Spinal cord (tissue), 10 donors: Measurements from ENCODE around the gene GMEB1. TPM values are rescaled to one million over a fixed set of nuclear protein-coding genes. Genes with fewer than 3 reads are reported as not detected.
"Not testable (repeated sequence)": the region's sequence is repeated elsewhere in the genome, so short reads cannot be mapped to it uniquely, and the experiment has no call there.

Source experiments
- DNase-seq, 6 donors: peaks; one replicate each; pipeline versions ENCODE4 v3.0.0 to v3.0.0-alpha.2; 2013 to 2015; ENCODE audit warnings: low spot score in 6 of 6, low read depth in 4 of 6
- H3K27ac ChIP-seq: one replicate; pipeline ENCODE4 v1.5.1; 2013; ENCODE audit warnings: low read depth, low read length, control low read depth
- H3K27me3 ChIP-seq: one replicate; pipeline ENCODE4 v1.6.1; 2013; ENCODE audit warnings: low read length; ENCODE audit not compliant: control insufficient read depth, insufficient read depth
- H3K36me3 ChIP-seq: one replicate; pipeline ENCODE4 v1.6.1; 2013; ENCODE audit warnings: low read length; ENCODE audit not compliant: control insufficient read depth, insufficient read depth
- H3K4me1 ChIP-seq: one replicate; pipeline ENCODE4 v1.6.1; 2013; ENCODE audit warnings: low read length; ENCODE audit not compliant: control insufficient read depth, insufficient read depth
- H3K4me3 ChIP-seq: one replicate; pipeline ENCODE4 v1.5.1; 2013; ENCODE audit warnings: low read depth, low read length, control low read depth
- H3K9me3 ChIP-seq: one replicate; pipeline ENCODE4 v1.6.1; 2013; ENCODE audit warnings: low read length; ENCODE audit not compliant: control insufficient read depth, insufficient read depth
- WGBS: methylation state at CpG from one replicate; pipeline ENCODE4 v1.1.5; 2013; ENCODE audit warnings: missing lambda C conversion rate; ENCODE audit not compliant: insufficient coverage; 5-methylcytosine and 5-hydroxymethylcytosine counted together
- polyA plus RNA-seq, 2 donors: library from polyadenylated mRNA; unstranded; fragments of 120-200 nt; gene quantifications; one replicate each; pipeline ENCODE4 v1.2.1, GENCODE V29; 2013; ENCODE audit not compliant: insufficient read length in 2 of 2
- total RNA-seq, 2 donors: library from RNA; depleted of rRNA in 1 of 2; stranded (reverse); fragments of 120-200 nt in 1 of 2; fragments of >200 nt in 1 of 2; gene quantifications; one replicate each; pipeline versions ENCODE4 v1.2.3 to v1.2.4, GENCODE V29; 2013 to 2014
- donor health status: healthy.

GMEB1 gene
- total and polyA plus RNA-seq, 4 donors: 7.3 to 12.7 (median 10.3) TPM

DNA sequence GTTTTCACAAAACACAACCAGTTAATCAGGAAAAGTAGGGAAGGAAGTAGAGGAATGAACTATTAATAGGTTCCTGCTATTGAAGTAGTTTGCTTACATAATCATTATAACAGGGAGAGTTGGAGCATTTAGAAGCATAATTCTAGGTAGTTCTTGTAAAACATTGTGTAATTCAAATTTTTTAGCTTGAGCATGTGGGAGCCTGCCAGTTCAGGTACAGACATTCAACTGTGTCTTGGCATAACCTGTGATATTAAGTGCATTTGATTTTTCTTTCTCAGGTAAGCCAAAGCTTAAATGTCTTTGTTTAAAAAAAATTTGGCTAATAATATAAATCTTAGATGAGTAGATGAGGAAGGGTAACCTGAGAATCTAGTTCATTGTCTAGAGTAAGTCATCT, 71.5 kb downstream of the GMEB1 start:
- Histone ChIP-seq H3K4me3 (no peak overlapping the region), H3K27ac (no peak overlapping the region), H3K4me1 (peaks cover 10% of the 10 kb centered on the region), H3K9me3 (no peaks in the 10 kb centered on the region), H3K27me3 (no peaks in the 10 kb centered on the region), H3K36me3 (peaks cover 45% of the 10 kb centered on the region)
- no peak for DNase-seq

DNA sequence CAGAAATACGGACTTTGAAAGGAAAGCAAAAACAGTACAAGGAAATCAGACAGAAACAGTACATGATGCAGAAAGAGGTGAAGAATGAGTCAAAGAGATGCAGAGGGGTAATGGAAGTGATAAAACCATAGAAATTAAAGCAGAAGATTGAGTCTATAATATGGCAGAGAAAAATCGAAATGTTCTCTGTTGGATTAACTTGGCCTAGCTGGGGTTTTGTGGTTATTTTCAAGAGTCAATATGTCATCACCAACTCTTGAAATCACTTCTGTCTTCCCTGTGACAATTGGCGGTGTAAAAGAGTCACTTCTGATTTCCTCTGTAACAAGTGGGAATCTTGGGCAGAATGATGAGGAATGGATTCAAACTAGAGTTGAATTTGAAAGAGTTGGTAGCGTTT, 75.6 kb downstream of the GMEB1 start:
- peaks cover 68% of the 10 kb centered on the region for H3K36me3 ChIP-seq
- no peaks in the 10 kb centered on the region for H3K9me3 ChIP-seq
- H3K27ac ChIP-seq: no peak overlapping the region
- H3K4me1 ChIP-seq: peaks cover 15% of the 10 kb centered on the region
- H3K27me3 ChIP-seq: no peaks in the 10 kb centered on the region
- no peak for DNase-seq
- H3K4me3 ChIP-seq: no peak overlapping the region
- WGBS: 91% methylated on average over 2 of the region's 4 CpGs

DNA sequence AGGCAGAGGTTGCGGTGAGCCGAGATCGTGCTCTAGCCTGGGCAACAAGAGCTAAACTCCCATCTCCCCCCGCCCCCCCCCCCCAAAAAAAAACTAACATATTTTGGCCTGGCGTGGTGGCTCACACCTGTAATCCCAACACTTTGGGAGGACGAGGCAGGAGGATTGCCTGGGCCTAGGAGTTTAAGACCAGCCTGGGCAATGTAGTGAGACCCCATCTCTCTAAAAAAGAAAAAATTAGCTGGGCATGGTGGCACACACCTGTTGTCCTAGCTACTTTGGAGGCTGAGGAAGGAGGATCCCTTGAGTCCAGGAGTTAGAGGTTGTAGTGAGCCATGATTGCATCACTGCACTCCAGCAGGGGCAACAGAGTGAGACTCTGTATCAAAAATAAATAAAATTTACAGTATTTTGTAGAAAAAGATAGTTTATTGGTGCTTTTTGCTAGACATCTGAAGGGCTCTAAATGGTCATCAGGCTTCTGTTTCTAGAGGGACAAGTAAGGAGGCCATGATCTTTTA, 77.1 kb downstream of the GMEB1 start:
- H3K27ac ChIP-seq: no peak overlapping the region
- no peak for DNase-seq
- no peaks in the 10 kb centered on the region for H3K27me3 ChIP-seq
- no peak overlapping the region for H3K4me3 ChIP-seq
- H3K36me3 ChIP-seq: peaks cover 63% of the 10 kb centered on the region
- peaks cover 16% of the 10 kb centered on the region for H3K4me1 ChIP-seq
- no CpG with 5 or more reads among the region's 6 CpGs for WGBS
- no peaks in the 10 kb centered on the region for H3K9me3 ChIP-seq

DNA sequence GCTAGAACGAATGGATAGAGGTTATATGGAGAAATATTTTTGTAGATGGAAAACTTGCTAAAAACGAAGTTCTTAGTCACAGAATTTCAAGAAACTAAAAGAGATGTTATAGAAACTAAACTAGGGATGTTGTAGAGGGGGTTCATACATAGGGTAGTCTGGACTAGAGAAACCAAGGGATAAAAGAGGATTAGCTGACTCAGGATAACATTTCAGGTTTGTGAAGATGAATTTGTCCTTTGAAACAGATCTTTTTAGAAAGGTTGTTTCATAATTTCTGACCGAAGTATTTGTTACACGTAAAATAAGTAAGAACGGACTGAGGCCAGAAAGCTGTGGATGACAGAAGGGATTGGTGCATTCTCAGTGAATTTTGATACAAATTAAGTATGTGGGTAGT, 81.7 kb downstream of the GMEB1 start:
- DNase-seq: no peak
- no peak overlapping the region for H3K4me3 ChIP-seq
- peaks cover 23% of the 10 kb centered on the region for H3K4me1 ChIP-seq
- H3K9me3 ChIP-seq: no peaks in the 10 kb centered on the region
- H3K27ac ChIP-seq: no peak overlapping the region
- no peaks in the 10 kb centered on the region for H3K27me3 ChIP-seq
- H3K36me3 ChIP-seq: peaks cover 39% of the 10 kb centered on the region
- no CpG with 5 or more reads among the region's 5 CpGs for WGBS

DNA sequence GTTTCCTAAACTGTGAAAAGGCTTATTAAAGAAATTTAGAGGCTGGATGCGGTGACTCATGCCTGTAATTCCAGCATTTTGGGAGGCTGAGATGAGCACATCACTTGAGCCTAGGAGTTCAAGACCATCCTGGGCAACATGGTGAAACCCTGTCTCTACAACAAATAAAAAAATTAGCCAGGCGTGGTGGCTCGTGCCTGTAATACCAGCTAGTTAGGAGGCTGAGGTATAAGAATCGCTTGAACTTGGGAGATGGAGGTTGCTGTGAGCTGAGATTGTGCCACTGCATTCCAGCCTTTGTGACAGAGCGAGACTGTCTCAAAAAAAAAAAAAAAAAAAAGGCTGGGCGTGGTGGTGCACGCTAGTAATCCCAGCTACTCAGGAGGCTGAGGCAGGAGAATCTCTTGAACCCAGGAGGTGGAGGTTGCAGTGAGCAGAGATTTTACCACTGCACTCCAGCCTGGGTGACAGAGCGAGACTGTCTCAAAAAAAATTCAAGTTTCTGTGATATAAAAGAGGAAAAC, 82.2 kb downstream of the GMEB1 start:
- not testable (repeated sequence) for H3K27ac ChIP-seq, H3K4me3 ChIP-seq, DNase-seq, H3K27me3 ChIP-seq, H3K9me3 ChIP-seq
- H3K36me3 ChIP-seq: peaks cover 34% of the 10 kb centered on the region
- 100% methylated on average over 1 of the region's 8 CpGs for whole genome bisulfite sequencing
- H3K4me1 ChIP-seq: peaks cover 23% of the 10 kb centered on the region

DNA sequence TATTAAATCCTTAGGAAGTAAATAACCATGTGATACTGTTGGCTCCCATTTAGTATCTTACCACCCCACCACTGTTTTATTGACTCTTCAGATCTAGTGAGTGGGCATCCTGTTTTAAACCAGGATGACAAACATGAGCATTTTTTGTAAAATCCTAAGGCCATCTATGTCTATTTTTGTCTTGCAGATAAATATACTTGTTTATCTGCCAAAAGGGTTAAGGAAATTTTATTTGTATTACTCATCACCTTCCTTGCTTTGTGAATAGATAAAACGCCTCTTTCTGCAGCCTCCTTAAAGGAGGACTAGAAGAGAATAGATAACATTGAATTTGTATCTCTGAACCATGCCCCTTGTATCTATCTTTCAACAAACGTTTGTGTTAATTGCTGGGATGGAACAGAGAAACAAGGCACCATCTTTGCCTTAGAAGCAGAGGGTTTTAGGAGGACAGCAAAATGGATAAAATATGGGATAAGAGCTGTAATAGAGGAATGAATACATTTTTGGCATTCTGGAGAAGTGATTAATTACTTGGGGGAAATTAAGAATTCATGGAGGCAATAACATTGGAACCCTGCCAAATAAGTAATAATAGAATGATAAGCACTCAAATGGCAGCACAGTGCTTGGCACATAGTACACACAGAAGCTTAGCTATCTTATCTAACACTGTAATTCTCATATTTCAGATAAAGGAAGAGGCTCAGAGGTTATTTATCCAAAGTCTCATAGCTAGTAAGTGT, 82.9 kb downstream of the GMEB1 start:
- peaks cover 28% of the 10 kb centered on the region for H3K36me3 ChIP-seq
- DNase-seq: no peak
- H3K4me3 ChIP-seq: no peak overlapping the region
- no CpG with 5 or more reads among the region's 2 CpGs for WGBS
- H3K9me3 ChIP-seq: no peaks in the 10 kb centered on the region
- H3K4me1 ChIP-seq: peaks cover 19% of the 10 kb centered on the region
- H3K27me3 ChIP-seq: no peaks in the 10 kb centered on the region
- no peak overlapping the region for H3K27ac ChIP-seq

DNA sequence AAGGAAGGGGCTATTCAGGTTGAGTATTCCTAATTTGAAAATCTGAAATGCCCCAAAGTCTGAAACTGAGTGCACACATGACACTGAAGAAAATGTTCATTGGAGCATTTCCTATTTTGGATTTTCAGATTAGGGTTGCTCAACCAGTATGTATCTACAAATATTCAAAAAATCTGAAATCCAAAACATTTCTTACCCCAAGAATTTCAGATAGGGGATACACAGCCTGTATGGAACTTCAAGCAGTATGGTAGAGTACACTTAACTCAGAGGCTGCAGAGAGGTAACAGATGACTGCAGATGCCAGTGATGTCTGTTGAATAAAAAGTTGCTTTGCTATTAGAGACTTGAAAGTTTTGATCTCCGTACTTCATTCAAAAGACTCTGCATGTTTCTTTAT, 87.1 kb downstream of the GMEB1 start:
- peaks cover 6% of the 10 kb centered on the region for H3K4me1 ChIP-seq
- WGBS: no CpG with 5 or more reads among the region's 1 CpG
- H3K4me3 ChIP-seq: no peak overlapping the region

DNA sequence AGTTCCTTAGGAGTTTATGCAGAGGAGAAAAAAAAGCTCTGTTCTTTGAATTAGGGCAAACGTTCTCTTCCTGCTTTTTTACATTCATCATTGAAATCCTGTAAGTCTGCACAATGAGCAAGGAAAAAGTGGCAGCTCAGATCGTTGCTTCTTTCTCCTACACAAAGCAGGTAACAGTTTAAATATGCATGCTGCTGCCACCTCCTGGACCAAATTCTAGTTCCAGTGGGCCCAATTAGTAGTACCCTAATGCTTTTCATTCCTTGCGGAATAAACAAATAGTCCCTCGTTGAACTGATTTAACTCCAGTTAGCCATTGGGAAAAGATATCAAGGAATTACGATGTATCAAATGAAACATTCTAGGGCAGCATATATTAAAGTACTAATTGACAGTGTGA, 88.3 kb downstream of the GMEB1 start:
- no peaks in the 10 kb centered on the region for H3K9me3 ChIP-seq
- 8% methylated on average over 1 of the region's 5 CpGs for WGBS
- H3K4me1 ChIP-seq: peaks cover 6% of the 10 kb centered on the region
- DNase-seq: peak in 2 of 6 donors; percentile 42 to 63
- no peaks in the 10 kb centered on the region for H3K27me3 ChIP-seq
- no peak overlapping the region for H3K27ac ChIP-seq
- H3K4me3 ChIP-seq: no peak overlapping the region
- H3K36me3 ChIP-seq: peaks cover 12% of the 10 kb centered on the region

More for the DNA sequence above, 87.1 kb downstream of the GMEB1 start:
- DNase-seq: no peak
- Histone ChIP-seq H3K27ac (no peak overlapping the region), H3K27me3 (no peaks in the 10 kb centered on the region), H3K36me3 (peaks cover 12% of the 10 kb centered on the region), H3K9me3 (no peaks in the 10 kb centered on the region)

DNA sequence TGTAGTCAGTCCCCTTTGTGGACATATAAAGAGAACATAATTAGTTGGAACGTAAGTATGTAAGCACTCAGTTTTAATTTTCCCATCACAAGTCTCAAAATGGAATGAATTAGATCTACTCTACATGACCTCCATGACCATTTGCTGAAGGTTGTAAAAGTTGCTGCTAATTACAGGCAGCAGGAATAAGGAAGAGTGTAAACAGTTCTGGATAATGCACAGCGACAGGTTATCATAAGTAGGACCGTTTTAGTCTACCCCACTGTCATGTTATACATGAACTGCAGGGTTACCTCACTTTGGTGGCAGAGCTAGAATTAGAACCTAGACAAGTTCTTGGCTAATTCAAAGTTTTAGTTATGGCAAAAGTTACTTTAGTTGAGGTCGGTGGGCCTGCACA, 89.8 kb downstream of the GMEB1 start:
- DNase-seq: no peak
- Histone ChIP-seq H3K36me3 (peaks cover 9% of the 10 kb centered on the region), H3K27ac (no peak overlapping the region), H3K4me3 (no peak overlapping the region), H3K27me3 (no peaks in the 10 kb centered on the region), H3K9me3 (no peaks in the 10 kb centered on the region), H3K4me1 (peaks cover 6% of the 10 kb centered on the region)
- WGBS: 80% methylated on average over 1 of the region's 4 CpGs

DNA sequence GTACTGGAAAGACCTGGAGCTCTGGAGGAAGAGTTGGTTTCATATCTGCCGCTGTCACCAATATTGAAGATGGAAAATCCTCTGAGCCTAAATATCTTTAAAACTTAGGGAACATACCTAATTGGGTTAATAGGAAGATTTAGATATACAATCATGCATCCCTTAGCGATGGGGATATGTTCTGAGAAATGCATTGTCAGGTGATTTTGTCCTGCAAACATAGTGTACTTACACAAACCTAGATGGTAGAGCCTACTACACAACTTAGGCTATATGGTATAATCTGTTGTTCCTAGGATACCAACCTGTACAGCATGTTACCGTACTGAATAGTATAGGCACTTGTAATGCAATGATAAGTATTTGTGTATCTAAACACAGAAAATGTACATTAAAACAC, 90.7 kb downstream of the GMEB1 start:
- no peaks in the 10 kb centered on the region for H3K27me3 ChIP-seq
- H3K9me3 ChIP-seq: no peaks in the 10 kb centered on the region
- peaks cover 6% of the 10 kb centered on the region for H3K4me1 ChIP-seq
- H3K27ac ChIP-seq: no peak overlapping the region
- H3K4me3 ChIP-seq: no peak overlapping the region
- WGBS: no CpG with 5 or more reads among the region's 3 CpGs
- H3K36me3 ChIP-seq: peaks cover 3% of the 10 kb centered on the region
- no peak for DNase-seq
